ENCODE results near the gene LRRN2. TPM values are rescaled to one million over a fixed set of nuclear protein-coding genes. Genes with fewer than 3 reads are reported as not detected.

The LRRN2 gene
- total and polyA plus RNA-seq, 9 of the 15 experiments (the other 6 are each of a cell fraction or from before 2014, with no cell fraction given), result 0.05 TPM; not detected in 8

DNA sequence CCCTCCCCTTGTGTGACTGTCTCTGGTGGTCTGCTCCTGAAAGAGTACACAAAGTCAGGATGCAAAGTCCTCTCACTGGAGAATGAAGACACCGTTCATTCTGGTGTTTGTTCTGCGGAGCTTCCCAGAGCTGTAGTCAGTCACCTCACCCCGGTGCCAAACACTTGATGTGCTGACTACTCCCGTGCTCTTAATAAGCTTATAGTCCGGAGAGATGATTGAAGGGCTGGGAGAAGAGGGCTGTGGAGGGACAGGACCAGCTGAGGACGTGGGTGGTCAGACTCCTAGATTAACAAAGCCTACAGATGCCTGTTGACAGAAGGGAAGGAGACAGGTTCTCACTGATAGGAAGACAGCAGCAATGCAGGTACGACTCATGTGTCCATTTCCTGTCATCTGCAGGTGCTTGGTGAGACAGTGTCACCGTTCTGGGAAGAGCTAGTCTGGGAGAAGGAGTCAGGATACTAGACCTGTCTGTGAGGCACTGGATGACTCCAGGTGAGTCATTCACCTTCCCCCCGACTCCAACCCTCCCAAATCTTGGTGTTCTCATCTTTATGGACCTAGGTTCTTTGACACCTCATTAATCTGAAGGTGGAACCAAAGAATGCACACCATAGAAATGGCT lies 40.4 kb upstream of the LRRN2 start (continued):
- TF ChIP-seq, protein P1, sequence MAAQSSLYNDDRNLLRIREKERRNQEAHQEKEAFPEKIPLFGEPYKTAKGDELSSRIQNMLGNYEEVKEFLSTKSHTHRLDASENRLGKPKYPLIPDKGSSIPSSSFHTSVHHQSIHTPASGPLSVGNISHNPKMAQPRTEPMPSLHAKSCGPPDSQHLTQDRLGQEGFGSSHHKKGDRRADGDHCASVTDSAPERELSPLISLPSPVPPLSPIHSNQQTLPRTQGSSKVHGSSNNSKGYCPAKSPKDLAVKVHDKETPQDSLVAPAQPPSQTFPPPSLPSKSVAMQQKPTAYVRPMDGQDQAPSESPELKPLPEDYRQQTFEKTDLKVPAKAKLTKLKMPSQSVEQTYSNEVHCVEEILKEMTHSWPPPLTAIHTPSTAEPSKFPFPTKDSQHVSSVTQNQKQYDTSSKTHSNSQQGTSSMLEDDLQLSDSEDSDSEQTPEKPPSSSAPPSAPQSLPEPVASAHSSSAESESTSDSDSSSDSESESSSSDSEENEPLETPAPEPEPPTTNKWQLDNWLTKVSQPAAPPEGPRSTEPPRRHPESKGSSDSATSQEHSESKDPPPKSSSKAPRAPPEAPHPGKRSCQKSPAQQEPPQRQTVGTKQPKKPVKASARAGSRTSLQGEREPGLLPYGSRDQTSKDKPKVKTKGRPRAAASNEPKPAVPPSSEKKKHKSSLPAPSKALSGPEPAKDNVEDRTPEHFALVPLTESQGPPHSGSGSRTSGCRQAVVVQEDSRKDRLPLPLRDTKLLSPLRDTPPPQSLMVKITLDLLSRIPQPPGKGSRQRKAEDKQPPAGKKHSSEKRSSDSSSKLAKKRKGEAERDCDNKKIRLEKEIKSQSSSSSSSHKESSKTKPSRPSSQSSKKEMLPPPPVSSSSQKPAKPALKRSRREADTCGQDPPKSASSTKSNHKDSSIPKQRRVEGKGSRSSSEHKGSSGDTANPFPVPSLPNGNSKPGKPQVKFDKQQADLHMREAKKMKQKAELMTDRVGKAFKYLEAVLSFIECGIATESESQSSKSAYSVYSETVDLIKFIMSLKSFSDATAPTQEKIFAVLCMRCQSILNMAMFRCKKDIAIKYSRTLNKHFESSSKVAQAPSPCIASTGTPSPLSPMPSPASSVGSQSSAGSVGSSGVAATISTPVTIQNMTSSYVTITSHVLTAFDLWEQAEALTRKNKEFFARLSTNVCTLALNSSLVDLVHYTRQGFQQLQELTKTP (IDR thresholded peaks at IDR 0.05; ENCODE audit: low read depth in 1 of 2, partially characterized antibody in 2 of 2), result no peak
- TF ChIP-seq TSC22D4 (tag; IDR thresholded peaks at IDR 0.05) (no peak), BCL6 (CRISPR knock-in tag; IDR thresholded peaks at IDR 0.05) (no peak), HDAC3 (IDR thresholded peaks at IDR 0.05; ENCODE audit: borderline replicate concordance, partially characterized antibody) (no peak), CBFA2T2 (conservative IDR thresholded peaks at IDR 0.05) (0 out of 2 replicates have a peak, but pooled peaks have one; percentile 5)
- TF ChIP-seq, protein P2, sequence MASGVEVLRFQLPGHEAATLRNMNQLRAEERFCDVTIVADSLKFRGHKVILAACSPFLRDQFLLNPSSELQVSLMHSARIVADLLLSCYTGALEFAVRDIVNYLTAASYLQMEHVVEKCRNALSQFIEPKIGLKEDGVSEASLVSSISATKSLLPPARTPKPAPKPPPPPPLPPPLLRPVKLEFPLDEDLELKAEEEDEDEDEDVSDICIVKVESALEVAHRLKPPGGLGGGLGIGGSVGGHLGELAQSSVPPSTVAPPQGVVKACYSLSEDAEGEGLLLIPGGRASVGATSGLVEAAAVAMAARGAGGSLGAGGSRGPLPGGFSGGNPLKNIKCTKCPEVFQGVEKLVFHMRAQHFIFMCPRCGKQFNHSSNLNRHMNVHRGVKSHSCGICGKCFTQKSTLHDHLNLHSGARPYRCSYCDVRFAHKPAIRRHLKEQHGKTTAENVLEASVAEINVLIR (CRISPR knock-in tag; IDR thresholded peaks at IDR 0.05), result no peak
- TF ChIP-seq, protein P3, sequence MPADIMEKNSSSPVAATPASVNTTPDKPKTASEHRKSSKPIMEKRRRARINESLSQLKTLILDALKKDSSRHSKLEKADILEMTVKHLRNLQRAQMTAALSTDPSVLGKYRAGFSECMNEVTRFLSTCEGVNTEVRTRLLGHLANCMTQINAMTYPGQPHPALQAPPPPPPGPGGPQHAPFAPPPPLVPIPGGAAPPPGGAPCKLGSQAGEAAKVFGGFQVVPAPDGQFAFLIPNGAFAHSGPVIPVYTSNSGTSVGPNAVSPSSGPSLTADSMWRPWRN (IDR thresholded peaks at IDR 0.05; ENCODE audit: low read depth), result no peak
- TF ChIP-seq, protein P4, sequence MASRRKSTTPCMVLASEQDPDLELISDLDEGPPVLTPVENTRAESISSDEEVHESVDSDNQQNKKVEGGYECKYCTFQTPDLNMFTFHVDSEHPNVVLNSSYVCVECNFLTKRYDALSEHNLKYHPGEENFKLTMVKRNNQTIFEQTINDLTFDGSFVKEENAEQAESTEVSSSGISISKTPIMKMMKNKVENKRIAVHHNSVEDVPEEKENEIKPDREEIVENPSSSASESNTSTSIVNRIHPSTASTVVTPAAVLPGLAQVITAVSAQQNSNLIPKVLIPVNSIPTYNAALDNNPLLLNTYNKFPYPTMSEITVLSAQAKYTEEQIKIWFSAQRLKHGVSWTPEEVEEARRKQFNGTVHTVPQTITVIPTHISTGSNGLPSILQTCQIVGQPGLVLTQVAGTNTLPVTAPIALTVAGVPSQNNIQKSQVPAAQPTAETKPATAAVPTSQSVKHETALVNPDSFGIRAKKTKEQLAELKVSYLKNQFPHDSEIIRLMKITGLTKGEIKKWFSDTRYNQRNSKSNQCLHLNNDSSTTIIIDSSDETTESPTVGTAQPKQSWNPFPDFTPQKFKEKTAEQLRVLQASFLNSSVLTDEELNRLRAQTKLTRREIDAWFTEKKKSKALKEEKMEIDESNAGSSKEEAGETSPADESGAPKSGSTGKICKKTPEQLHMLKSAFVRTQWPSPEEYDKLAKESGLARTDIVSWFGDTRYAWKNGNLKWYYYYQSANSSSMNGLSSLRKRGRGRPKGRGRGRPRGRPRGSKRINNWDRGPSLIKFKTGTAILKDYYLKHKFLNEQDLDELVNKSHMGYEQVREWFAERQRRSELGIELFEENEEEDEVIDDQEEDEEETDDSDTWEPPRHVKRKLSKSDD (conservative IDR thresholded peaks at IDR 0.05; ENCODE audit: low read length), result no peak

Data from K562 (cell line).